ENCODE data around the gene GPC5. TPM values are rescaled to one million over a fixed set of nuclear protein-coding genes. Genes with fewer than 3 reads are reported as not detected.

GPC5 gene
- total and polyA plus RNA-seq, 2 donors (not counting 3 experiments of a cell fraction or from before 2014, with no cell fraction given) = 0.59 to 0.97 TPM

- Histone ChIP-seq H3K9me1 (replicated peaks; ENCODE audit: control insufficient read depth, extremely low read depth, insufficient read depth, low read length) (no peaks in the 10 kb centered on the region), H2AFZ (ENCODE audit: low read depth, low read length) (no peak overlapping the region), H3K27ac (ENCODE audit: insufficient read depth, low read depth, low read length) (no peak overlapping the region), H3K4me1 (ENCODE audit: control insufficient read depth, extremely low read depth, insufficient read depth, low read length) (no peaks in the 10 kb centered on the region), H3K27me3 (ENCODE audit: control insufficient read depth in 2 of 2, insufficient read depth in 2 of 2, low read length in 2 of 2) (no peaks in the 10 kb centered on the region), H3K36me3 (ENCODE audit: control insufficient read depth in 2 of 2, extremely low read depth in 1 of 2, insufficient read depth in 2 of 2, low read length in 2 of 2) (no peaks in the 10 kb centered on the region), H3K9me3 (replicated peaks; ENCODE audit: control insufficient read depth, insufficient read depth, low read length) (no peaks in the 10 kb centered on the region), H3K4me2 (ENCODE audit: insufficient read depth, low read length) (no peak overlapping the region), H3K9ac (replicated peaks; ENCODE audit: extremely low read depth, insufficient read depth, low read length) (no peak overlapping the region), H3K79me2 (ENCODE audit: control insufficient read depth, insufficient read depth, low read length) (no peaks in the 10 kb centered on the region), H4K20me1 (replicated peaks; ENCODE audit: control insufficient read depth, extremely low read depth, insufficient read depth, low read length) (no peaks in the 10 kb centered on the region), H3K4me3 (replicated peaks in 1 of 3; ENCODE audit: insufficient read depth in 1 of 3, low read depth in 1 of 3, low read length in 3 of 3) (no peak overlapping the region)
- DNase-seq (ENCODE audit: low read depth, low spot score) (no peak), FAIRE-seq (no peak)
- ChIA-PET CTCF (no interaction called here), POLR2A (no interaction called here)
- TF ChIP-seq EZH2 (IDR thresholded peaks at IDR 0.05; ENCODE audit: borderline replicate concordance, low read depth, low read length, severe bottlenecking) = no peak
- no peak for TF ChIP-seq MAX (IDR thresholded peaks at IDR 0.05; ENCODE audit: insufficient read depth, insufficient read length)
- no peak for TF ChIP-seq GATA2 (IDR thresholded peaks at IDR 0.05; ENCODE audit: insufficient read depth, insufficient read length, low read depth, low read length)
- no peak for TF ChIP-seq POLR2A (IDR thresholded peaks at IDR 0.05; ENCODE audit: low read depth, low read length)
- TF ChIP-seq, protein P1, sequence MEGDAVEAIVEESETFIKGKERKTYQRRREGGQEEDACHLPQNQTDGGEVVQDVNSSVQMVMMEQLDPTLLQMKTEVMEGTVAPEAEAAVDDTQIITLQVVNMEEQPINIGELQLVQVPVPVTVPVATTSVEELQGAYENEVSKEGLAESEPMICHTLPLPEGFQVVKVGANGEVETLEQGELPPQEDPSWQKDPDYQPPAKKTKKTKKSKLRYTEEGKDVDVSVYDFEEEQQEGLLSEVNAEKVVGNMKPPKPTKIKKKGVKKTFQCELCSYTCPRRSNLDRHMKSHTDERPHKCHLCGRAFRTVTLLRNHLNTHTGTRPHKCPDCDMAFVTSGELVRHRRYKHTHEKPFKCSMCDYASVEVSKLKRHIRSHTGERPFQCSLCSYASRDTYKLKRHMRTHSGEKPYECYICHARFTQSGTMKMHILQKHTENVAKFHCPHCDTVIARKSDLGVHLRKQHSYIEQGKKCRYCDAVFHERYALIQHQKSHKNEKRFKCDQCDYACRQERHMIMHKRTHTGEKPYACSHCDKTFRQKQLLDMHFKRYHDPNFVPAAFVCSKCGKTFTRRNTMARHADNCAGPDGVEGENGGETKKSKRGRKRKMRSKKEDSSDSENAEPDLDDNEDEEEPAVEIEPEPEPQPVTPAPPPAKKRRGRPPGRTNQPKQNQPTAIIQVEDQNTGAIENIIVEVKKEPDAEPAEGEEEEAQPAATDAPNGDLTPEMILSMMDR (IDR thresholded peaks at IDR 0.05; ENCODE audit: extremely low read depth in 1 of 2, insufficient read depth in 1 of 2, low read depth in 1 of 2, low read length in 2 of 2) = no peak
- TF ChIP-seq MYC (IDR thresholded peaks at IDR 0.05; ENCODE audit: low read depth, low read length) = no peak
- TF ChIP-seq POLR2AphosphoS5 (IDR thresholded peaks at IDR 0.05; ENCODE audit: insufficient read depth, low read depth, low read length) = no peak
- TF ChIP-seq JUN (IDR thresholded peaks at IDR 0.05; ENCODE audit: borderline replicate concordance, insufficient read depth, insufficient read length, low read depth) = no peak
- TF ChIP-seq FOS (IDR thresholded peaks at IDR 0.05; ENCODE audit: borderline replicate concordance, insufficient read depth, low read length) = no peak
- intact Hi-C loops (cut with micrococcal nuclease) (no loop called here), dilution Hi-C loops (cut with MboI; ENCODE audit: extremely low pct_ligation_motif_present, low sequenced_read_pairs) (no loop called here)
- no TSS peak for BruUV-seq (replicated peaks)
Measured at GRCh38 chr13:91879360-91879759, 480.9 kb downstream of the GPC5 start.

Data from endothelial cell of umbilical vein (primary cell).